Limb (tissue), 2 donors: Measurements from ENCODE around the gene SPATA6.
A peak's percentile ranks its signal among the peaks of the same experiment; 100 is the strongest.
"Not testable (repeated sequence)": the region's sequence is repeated elsewhere in the genome, so short reads cannot be mapped to it uniquely, and the experiment has no call there.

ENCODE experiments used
- DNase-seq, 2 donors: peaks; one replicate each; pipeline ENCODE4 v3.0.0-alpha.2; 2016; ENCODE audit errors: extremely low spot score in 2 of 2

Gene SPATA6

DNA sequence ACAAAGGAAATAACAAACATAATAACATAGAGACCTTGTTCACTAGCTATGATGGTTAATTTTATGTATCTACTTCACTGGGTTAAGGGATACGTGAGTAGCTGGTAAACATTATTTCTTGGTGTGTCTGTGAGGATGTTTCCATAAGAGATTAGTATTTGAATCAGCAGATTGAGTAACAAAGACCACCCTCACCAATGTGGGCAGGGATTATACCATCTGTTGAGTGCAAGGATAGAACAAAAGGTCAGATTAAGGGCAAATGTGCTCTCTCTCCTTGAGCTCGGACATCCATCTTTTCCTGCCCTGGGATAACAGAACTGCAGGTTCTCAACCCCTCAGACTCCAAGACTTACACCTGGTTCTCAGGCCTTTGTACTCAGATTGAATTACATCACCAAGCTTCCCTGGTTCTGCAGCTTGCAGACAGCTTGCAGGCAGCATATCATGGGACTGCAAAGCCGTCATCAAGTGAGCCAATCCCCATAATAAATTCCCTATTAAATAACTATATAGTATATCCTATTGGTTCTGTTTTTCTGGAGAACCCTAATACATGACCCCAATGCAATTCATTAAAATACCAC, 9.2 kb downstream of the SPATA6 start:
- no peak for DNase-seq

DNA sequence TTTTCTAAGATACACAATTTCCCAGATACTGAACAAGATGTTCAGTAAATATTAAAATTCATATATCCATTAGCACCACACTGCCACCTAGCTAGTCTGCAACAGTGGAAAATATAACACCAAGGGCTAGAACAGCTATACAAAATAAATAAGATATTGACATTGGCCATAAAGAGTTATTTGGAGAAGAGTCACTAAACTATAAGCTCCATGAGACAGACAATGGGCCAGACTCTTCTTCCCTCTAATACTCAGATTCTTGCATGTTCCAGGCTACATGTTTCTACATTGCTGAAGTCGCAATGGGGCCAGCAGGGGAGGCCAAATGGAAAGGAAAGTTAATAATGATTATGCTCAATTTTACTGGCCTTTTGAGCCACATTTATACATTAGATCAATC, 21.5 kb downstream of the SPATA6 start:
- peak in 1 of 2 donors; percentile 9 for DNase-seq

DNA sequence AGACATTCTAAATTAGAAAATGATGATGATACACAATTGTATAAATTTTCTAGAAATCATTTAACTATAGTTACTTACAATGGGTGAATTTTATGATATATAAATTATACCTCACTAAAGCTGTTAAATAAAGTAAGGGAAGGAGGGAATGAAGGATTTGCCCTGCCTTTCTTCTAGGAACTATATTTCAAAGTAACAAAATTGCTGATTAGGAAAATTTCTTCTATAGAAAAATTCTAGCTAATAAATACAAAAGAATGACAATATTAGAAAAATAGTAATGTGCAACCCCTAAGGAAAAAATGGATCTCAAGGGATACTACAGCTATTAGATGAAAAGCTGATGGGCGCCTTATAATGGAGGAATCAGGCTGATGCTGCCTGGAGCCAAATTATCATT, 23.1 kb downstream of the SPATA6 start:
- DNase-seq: no peak

DNA sequence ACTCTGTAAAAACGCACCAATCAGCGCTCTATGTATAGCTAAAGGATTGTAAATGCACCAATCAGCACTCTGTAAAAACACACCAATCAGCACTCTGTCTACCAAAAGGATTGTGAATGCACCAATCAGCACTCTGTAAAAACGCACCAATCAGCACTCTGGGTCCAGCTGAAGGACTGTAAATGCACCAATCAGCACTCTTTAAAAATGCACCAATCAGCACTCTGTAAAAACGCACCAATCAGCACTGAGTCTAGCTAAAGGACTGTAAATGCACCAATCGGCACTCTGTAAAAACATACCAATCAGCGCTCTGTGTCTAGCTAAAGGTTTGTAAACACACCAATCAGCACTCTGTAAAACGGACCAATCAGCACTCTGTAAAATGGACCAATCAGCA, 27.8 kb downstream of the SPATA6 start:
- not testable (repeated sequence) for DNase-seq

DNA sequence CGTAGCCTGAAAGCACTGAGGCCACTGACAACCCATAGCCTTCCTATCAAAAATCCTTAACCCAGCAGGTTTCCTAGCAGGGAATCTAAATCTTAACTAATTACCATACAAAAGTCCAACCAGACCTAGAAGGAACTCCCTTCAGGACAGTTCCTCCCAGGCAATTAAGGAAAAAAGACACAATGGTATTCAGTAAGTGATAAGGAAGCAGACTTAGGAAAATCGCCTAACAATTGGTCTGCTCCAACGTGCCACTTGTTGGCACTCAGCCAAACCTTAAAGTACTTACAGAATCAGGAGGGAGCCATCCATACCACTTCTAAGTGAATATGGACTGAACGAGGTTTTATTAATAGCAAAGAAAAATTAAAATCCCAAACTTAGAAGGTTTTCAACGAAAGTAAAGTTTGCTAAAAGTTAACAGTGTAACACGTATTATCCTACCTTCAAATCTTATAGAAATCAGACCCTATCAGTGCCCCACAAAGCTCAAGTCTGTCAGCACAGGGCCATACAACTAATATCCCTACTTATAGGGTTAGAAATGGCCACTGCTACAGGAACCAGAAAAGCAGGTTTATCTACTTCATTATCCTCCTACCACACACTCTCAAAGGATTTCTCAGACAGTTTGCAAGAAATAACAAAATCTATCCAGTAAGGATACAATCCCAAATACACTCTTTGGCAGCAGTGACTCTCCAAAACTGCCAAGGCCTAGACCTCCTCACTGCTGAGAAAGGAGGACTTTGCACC, 29.0 kb downstream of the SPATA6 start:
- no peak for DNase-seq

DNA sequence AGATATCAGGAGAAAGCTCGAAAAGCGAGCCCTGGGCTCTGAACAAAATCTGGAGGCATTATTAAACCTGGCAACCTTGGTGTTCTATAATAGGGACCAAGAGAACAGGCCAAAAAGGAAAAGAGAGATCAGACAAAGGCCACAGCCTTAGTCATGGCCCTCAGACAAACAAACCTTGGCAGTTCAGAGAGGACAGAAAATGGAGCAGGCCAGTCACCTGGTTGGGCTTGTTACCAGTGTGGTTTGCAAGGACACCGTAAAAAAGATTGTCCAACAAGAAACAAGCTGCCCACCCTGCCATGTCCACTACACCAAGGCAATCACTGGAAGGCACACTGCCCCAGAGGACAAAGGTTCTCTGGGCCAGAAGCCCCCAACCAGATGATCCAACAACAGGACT, 31.2 kb downstream of the SPATA6 start:
- DNase-seq: not testable (repeated sequence)

DNA sequence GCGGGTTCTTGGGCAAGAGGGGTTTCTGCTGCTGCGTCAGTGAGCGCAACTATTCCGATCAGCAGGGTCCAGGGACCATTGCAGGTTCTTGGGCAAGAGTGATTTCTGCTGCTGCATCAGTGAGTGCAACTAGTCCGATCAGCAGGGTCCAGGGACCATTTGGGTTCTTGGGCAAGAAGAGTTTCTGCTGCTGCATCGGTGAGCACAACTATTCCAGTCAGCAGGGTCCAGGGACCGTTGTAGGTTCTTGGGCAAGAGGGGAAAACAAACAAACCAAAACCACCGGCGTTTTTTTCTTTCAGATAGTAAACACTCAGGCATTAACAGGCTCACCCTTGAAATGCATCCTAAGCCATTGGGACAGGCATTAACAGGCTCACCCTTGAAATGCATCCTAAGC, 32.6 kb downstream of the SPATA6 start:
- DNase-seq: no peak

DNA sequence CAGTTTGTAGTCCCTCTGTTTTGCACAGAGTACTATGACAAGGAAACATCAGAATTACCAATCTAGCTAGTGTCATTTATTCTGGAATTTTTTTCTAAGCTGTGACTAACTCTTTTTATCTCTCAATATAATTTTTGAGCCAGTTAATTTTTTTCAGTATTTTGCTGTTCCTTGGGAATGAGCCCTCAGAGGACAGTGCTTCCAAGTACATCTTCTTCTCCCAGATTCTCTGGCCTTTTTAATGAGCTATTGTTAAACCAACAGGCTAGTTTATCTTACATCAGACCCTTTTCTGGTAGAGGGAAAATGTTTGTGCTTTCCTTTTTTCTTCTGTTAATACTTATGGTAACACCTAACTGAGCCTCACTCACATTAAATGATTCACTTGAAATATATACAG, 34.6 kb downstream of the SPATA6 start:
- DNase-seq: not testable (repeated sequence)

DNA sequence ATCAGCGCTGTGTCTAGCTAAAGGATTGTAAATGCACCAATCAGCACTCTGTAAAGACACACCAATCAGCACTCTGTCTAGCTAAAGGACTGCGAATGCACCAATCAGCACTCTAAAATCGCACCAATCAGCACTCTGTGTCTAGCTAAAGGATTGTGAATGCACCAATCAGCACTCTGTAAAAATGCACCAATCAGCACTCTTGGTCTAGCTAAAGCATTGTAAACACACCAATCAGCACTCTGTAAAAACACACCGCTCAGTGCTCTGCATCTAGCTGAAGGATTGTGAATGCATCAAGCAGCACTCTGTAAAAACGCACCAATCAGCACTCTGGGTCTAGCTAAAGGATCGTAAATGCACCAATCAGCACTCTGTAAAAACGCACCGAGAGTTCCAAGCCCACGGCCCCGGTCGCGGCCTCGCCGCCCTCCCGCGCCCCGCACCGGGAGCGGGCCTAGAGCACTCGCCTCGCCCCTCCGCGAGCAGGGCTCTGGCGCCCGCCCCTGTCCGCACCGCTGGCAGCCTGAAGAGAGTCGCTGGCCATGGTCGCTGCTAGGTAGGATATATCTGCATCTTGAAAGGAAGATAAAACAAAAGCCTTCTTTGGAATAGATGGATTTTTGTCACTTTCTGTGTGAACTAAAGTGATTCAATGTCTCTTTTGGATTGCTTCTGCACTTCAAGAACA, 36.5 kb downstream of the SPATA6 start:
- DNase-seq: not testable (repeated sequence)

DNA sequence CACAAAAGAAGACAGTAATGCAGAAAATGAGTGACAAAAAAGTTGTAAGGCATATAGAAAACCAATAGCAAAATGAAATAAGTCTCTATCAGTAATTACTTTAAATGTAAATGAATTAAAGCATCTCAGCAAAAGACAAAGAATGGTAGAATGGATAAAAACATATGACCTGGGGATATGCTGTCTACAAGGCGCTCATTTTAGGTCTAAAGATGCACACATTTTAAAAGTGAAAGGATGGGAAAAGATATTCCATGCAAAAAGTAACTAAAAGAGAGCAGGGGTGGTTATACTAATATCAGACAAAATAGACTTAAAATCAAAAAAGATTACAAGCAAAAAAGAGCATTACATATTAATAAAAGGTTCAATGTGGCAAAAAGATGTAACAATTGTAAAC, 41.2 kb downstream of the SPATA6 start:
- DNase-seq: no peak

DNA sequence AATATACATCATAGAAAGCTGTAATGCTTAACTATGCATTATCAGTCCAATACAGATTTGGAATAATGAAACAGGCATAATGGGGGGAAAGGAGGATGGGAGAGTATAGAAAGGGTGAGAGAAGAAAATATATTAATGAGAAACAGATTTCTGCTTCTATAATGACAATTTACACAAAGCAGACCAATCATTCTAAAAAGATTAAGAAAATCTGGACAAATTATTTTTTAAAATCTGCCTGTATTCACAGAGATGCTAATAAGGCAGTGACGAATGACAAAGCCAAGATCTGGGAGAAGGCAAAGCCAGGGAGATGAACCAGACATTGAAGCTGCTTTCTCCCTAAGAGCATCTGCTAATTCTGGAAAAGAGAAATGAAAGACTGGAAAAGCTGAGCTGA, 50.0 kb downstream of the SPATA6 start:
- DNase-seq: no peak

DNA sequence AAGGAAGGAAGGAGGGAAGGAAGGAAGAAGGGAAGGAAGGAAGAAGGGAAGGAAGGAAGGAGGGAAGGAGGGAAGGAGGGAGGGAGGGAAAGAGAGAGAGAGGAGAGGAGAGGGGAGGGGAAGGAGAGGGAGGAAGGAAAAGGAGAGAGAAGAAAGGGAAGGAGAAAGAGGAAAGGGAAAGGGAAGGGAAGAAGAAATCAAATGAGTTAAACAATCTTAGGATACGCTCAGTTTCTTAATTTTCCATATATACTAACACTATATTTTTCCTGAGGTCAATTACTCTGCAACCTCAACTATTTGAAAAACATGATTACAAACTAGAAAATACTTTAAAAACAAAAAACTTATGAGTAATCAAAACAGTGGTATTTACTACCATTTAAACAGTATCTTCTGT, 53.3 kb downstream of the SPATA6 start:
- DNase-seq: no peak

DNA sequence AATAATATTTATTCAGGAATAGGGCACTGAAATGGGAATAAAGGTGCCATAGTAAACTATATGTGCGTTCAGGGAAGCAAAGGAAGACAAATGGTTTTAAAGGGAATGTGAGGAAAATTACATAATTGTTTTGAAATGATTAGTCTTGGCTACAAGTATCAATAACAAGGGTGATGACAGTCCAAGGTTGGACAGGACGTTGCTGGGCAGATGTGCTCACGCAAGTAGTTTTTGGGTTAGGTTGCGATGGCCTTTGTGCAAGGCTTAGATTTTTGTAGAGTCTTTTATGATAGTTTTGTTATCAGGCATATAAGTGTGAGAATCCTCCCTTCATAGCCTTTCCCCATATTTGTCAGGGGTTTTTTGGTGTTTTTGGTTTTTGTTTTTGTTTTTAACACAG, 57.0 kb downstream of the SPATA6 start:
- no peak for DNase-seq

DNA sequence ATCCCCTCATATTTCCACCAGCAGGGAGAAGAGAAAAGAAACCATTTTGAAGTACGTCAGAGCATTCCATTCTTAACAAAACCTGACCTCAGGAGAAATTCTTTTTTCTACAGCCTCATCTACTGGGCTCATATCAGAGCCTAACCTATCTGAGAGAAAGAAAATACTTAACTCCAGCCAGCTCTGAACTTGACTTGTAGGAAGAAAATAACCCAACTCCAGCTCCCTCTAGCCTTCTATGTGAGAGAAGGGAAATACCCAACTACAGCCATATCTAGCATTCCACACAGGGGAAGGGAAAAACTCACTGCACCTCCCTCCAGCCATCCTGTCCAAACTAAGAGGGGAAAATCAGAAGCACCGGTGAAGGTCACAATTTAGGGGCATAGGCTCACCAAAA, 57.7 kb downstream of the SPATA6 start:
- DNase-seq: no peak

DNA sequence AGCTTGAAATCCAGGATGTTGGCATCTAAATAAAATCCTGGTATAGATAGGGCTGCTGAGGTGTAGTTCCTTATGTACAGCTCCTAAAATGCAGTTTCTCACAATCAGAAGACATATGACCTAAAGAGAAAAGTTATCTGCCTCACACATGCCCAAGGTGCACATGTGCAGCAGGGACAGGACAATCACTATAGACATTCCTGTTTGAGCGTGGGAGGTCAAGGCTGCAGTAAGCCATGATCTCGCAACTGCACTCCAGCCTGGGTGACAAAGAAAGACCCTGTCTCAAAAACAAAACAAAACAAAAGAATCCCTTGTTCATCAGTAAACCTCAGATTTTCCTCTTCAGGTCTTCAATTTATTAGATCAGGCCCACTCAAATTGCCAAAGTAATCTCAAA, 66.1 kb downstream of the SPATA6 start:
- DNase-seq: no peak

DNA sequence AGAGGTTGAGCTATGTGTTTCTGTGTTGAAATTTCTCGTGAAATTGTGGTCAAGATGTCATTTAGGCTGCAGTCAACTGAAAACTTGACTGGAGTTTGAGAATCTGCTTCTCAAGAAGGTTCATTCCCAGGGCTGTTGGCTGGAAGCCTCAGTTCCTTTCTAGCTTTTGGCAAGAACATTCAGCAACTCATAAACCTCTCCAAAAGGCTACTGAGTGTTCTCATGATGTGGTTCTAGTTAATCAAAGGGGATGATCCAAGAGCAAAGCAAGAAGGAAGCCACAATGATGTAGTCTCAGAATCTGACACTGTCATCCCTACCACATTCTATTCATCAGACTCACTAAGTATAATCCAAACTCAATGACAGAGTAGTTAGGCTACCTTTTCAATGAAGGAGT, 66.6 kb downstream of the SPATA6 start:
- no peak for DNase-seq

DNA sequence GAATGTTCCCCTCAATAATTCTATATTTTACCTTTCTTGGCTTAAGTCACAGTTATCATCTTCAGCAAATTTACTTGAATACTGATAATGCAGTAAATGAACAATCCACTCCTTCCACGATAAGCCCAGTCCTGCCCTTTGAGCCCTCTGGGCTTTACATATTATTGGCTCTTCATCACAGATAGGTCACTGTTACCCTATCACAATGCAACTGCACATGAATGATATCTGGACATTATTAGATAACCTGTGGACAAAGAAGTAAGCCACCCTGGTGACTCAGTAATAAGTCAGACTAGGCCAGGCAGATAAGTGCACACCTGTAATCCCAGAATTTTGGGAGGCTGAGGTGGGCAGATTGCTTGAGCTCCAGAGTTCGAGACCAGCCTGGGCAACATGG, 69.4 kb downstream of the SPATA6 start:
- DNase-seq: no peak

DNA sequence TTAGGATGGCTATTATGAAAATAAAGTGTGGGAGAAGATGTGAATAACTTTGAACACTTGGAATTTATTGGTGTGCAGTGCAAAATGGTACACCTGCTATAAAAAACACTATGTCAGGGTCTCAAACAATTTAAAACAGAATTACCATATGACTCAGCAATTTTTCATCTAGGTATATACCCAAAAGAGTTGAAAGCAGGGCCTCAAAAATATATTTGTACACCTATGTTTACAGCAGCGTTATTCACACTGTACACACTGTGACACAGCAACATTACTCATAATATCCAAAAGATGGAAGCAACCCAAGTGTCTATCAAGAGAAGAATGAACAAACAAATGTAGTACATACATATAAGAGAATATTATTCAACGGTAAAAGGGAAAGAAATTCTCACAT, 75.8 kb downstream of the SPATA6 start:
- no peak for DNase-seq

DNA sequence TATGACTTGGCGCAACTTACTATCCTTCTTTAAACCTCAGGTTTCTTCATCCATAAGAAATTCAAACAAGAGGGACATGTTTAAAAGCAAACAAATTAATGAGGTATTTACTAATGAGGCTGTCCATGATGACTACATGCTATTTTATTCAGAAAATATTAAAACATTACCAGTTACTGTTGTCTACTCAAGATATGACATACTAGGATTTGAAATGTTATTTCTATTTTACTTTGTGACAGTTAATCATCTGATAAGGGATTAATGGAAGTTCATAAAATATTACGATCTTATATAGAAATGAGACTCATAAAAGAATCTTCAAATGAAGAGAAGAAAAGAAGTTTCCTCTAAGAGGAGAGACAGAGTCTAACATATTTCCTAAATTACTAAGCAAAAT, 80.1 kb downstream of the SPATA6 start:
- DNase-seq: no peak

DNA sequence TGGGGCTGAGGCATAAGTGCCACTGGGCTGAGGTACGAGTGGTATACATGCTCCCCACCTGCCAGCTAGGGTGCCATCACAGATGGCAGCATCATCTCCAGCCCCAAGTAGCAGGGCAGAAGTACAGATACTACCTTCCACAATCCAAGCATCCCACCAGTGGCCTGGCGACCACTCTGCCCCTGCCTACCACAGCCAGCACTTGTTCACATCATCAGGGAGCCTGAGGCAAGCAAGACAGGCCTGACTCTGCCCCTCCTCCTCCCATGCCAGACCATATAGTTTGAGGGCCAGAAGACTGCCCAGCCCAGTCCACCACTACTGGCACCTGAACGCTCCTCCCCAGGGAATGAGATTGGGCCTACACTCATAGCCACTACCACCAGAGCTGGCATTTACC, 84.6 kb downstream of the SPATA6 start:
- DNase-seq: no peak

DNA sequence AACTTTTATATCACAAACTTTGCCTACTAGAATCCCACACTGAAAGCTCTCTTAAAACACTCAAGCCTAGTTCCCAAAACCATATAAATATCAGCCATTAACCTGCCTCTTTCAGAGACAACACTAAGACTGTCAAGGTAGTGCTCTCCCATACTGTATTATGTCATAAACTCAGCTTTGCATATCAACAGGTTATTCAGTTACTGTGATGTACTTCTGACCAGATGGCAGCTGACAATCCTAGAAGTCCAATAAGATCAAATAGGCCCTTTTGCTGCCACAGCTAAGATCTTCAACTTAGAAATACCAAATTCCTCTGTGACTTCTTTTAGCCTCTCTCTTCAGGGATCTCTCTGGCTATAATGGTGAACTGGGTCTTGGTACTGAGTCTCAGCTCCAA, 97.2 kb downstream of the SPATA6 start:
- no peak for DNase-seq

DNA sequence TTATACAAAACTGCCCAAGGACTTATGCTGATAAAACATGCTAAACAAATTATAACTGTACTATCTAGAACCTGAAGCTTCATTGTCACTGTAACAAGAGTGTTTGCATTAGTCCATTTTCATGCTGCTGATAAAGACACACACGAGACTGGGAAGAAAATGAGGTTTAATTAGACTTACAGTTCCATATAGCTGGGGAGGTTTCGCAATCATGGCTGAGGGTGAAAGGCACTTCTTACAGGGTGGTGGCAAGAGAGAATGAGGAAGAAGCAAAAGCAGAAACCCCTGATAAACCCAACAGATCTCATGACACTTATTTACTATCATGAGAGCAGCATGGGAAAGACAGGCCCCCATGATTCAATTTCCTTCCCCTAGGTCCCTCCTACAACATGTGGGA, 100.4 kb downstream of the SPATA6 start:
- no peak for DNase-seq

DNA sequence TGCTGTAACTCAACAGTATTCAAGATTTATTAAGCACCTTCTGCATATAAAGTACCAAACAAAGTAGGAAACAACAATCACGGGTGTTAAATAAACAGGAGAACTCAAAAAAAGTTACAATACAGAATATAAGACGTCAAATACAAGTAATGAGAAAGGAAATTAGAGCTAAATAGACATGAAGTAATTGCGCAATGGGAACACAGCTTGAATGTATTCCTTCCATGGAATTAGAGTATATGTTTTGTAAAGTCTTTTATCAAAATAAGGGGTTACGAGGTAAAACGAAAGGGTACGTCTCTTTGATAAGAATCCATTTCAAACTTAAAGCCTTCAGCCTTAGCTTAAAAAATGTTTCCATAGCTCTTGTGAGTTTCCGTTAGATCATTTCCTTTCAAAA, 109.1 kb downstream of the SPATA6 start:
- no peak for DNase-seq
